KBM-7 (cell line): ENCODE data around the gene CCKAR.

Experiments
- DNase-seq: peaks from one replicate; pipeline ENCODE4 v3.0.0-alpha.2; 2015
- in situ Hi-C: fragments of 300-500 bp; cut with MboI; formaldehyde crosslinking; loops from 2 replicates; pipeline ENCODE4 v1.14.3; 2020; ENCODE audit warnings: low sequenced_read_pairs, low pct_unique_long_range_greater_than_20kb, mixed read lengths

The CCKAR gene

DNA sequence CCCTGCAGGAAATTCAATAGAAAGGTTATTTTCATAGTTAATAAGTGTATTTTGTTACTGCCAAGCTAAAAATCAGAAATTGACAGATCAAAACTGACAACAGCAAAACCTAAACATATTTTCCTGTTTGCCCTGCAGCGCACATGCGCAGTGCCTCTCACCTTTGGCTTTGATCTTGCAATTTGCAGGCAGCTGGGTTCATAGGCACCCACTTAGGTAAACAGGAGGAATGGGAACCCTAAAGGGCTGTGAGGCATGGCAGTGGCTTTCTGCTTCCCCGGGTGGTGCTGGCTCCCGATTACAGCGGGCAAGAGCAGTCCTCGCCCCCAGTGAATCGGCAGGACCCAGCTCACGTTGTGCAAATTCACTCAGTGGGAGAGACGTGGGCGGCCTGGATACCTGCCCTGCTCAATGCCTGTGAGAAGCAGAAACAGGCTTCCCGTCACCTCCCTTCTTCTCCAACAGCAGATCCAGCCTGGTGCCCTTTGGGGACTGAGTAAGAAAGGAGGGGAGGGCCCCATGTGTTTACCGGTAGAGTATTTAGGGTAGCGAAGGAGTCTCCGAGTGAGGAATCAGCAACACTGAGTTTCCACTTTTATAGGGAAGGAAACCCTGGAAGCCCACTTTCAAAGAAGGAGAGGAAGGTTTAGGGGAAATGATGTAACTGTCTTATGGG is 25.7 kb downstream of the CCKAR start:
- in situ Hi-C loops, result loop anchor here (25.0 kb wide), 1 partner anchor 573 kb away; no protein-coding TSS in a partner anchor
- no peak for DNase-seq

DNA sequence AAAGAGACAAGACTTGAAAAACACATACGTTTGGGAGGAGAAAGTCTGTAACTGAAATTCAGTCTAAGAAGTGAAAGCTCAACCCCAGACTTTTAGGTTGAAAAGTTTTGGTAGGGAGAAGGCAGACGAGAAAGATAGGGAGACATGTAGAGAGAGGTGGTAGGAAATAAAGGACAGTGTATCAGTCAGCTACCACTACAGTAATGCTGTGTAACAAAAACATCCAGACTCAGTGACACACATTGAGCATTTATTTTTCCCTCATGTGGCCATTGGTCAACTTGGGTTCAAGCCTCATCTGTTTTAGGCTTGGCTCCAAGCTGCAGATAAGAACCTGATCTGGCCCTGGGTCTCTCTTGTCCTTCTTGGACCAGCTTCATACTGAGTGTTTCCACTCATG is 26.9 kb downstream of the CCKAR start:
- no peak for DNase-seq
- in situ Hi-C loops, result loop anchor here (25.0 kb wide), 1 partner anchor 574 kb away; no protein-coding TSS in a partner anchor

DNA sequence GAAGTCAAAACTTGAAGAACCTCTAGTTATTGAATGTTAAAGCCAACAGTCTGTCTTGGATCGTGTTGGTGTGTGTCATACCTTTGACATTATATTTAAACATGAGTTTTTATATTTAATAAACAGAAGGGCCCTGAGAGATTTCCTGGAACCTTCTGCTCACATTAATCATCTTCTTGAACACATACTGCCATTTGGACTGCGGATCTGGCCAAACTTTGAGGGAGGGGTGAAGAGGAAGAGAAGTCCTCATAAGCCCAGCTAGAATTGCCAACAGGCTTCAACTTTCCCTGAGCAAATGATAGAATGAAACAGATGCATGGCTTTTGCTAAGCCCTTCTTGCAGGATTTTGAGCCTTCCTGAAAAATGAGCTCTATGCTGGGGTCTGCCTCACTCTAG is 27.4 kb downstream of the CCKAR start:
- in situ Hi-C loops, result loop anchor here (25.0 kb wide), 1 partner anchor 574 kb away; no protein-coding TSS in a partner anchor
- DNase-seq, result no peak

DNA sequence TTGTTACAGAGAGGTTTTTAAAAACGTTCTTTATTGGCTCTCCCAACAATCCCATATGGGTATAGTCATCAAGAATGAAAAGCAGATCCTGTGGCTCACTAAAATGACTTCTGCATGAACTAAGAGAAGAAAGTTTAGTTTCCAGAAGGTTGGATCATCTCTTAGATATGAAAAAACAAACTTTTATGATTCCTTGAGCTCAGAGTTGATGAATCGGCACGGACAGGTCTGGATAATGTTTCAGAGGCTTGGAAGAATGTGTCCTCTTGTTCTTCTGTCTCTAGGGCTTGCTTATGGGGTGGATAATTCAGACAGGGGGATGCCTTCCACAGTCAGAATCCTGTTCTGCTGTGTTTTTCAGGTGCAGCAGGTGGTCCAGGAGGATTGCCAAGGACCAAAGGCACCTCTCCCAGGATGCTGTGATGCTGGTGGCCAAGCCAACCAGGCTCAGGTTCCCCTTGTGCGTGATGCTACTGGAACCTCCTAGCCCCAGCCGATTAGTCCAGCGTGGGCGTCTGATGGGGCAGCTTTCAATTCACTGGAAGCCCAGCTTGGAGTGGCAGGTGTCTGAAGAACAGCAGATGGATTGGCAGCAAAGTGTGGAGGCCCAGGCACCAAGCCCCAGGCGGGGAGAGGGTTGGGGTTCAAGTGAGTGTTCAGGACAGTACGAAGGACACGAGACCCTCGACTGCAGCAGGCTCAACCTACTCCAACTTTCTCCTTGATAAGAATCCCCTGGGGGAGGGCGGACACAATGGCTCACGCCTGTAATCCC is 30.3 kb downstream of the CCKAR start:
- in situ Hi-C loops, result loop anchor here (25.0 kb wide), 1 partner anchor 577 kb away; no protein-coding TSS in a partner anchor
- DNase-seq, result no peak

DNA sequence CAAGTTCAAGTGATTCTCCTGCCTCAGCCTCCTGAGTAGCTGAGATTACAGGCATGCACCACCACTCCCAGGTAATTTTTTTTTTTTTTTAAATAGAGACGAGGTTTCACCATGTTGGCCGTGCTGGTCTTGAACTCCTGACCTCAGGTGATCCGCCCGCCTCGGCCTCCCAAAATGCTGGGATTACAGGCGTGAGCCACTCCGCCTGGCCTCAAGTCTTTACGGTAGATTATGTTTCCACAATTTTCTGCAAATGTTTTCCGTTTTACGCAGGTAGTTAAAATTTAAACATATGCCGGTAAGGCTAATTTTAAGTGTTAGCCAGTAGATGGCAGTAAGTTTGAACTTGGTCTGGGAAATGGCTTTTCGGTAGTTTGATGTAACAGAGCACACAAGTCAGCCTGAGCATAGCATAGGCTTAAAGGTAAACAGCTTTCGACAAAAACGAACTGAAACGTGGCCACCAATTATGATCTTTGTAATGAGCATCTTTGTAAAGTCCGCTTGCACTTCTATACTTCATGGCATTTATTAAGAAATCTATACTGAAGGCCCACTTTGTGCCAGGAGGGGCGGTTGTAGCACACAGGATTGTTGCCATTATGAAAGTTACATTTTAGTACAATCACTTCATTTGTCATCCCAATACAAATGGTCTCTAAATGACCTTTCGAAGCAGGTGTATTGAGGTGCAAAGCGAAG is 31.1 kb downstream of the CCKAR start:
- DNase-seq, result peak; percentile 46
- in situ Hi-C loops, result loop anchor here (25.0 kb wide), 1 partner anchor 578 kb away; no protein-coding TSS in a partner anchor

DNA sequence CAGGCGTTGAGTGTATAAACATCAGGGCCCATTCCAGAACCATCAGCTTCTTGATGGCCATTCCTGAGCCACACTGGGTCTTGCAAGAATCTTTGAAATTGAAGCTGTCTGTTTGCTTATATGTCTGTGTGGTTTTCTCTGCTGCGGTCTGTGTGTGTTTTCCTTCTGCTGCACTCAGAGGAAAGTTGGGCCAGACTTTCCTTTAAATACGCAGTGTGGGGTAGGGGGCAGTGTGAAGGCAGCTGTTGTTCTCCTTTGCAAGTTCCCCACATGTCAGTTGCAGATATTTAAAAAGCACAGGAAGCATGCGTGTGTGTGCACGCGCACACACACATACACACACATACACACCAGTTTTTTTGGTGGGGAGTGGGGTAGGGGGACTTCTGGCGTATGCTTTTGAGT is 32.1 kb downstream of the CCKAR start:
- peak; percentile 15 for DNase-seq
- in situ Hi-C loops, result loop anchor here (25.0 kb wide), 1 partner anchor 579 kb away; no protein-coding TSS in a partner anchor

DNA sequence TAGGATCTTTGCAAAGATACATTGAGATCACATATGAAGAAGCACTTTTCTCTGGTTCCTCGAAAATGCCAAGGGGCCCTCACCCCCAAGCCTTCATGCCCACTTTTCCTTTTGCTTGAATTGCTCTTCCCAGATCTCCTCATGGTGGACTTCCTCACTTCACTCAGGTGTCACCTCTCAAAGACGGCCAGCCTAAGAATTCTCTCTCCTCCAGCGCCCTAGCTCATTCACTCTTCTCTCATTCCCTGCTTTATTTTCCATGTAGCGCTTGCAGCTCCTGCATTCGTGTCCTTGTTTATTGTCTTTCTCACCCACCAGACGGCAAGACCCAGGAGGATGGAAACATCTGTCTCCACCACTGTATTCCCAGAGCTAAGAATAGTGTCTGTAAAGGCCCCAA is 32.9 kb downstream of the CCKAR start:
- no peak for DNase-seq
- in situ Hi-C loops, result loop anchor here (25.0 kb wide), 1 partner anchor 580 kb away; no protein-coding TSS in a partner anchor

DNA sequence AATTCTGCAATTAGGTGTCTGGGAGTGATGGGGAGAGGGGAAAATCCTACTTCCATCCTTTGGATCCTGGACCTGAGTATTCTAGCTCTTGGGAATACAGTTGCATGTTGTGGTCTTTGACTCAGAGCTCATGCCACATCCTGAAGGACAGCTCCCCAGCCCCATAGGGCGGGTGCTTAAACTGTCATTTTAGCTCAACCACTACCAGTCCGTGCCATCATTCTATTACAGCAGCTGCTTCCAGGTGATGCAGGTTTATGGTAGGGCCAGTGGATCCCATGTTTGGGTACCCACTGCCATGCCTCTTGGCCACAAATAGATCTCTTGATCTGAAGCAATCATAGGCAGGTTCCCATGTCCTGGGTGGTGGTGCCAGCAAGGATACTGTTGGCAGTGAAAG is 34.7 kb downstream of the CCKAR start:
- no peak for DNase-seq
- in situ Hi-C loops, result loop anchor here (25.0 kb wide), 1 partner anchor 582 kb away; no protein-coding TSS in a partner anchor

DNA sequence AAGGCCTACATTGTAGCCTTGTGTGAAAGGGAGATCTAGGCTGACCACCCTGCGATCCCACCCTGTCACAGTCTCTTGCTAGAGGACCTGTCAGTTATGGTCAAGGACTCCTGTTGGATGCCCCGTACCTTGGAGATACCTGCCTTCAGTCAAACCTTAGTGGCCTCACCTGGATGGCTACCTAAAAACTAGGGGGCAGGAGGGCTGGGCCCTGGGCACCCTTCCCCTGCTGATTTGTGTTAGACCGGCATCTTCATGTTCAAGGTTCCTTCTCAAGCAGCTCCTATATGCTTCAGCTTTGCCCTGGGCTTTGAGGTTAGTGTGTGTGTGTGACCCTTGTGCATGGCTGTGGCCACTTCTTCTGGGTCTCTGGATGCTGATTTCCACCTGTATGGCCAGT is 35.3 kb downstream of the CCKAR start:
- in situ Hi-C loops, result loop anchor here (25.0 kb wide), 1 partner anchor 582 kb away; no protein-coding TSS in a partner anchor

DNA sequence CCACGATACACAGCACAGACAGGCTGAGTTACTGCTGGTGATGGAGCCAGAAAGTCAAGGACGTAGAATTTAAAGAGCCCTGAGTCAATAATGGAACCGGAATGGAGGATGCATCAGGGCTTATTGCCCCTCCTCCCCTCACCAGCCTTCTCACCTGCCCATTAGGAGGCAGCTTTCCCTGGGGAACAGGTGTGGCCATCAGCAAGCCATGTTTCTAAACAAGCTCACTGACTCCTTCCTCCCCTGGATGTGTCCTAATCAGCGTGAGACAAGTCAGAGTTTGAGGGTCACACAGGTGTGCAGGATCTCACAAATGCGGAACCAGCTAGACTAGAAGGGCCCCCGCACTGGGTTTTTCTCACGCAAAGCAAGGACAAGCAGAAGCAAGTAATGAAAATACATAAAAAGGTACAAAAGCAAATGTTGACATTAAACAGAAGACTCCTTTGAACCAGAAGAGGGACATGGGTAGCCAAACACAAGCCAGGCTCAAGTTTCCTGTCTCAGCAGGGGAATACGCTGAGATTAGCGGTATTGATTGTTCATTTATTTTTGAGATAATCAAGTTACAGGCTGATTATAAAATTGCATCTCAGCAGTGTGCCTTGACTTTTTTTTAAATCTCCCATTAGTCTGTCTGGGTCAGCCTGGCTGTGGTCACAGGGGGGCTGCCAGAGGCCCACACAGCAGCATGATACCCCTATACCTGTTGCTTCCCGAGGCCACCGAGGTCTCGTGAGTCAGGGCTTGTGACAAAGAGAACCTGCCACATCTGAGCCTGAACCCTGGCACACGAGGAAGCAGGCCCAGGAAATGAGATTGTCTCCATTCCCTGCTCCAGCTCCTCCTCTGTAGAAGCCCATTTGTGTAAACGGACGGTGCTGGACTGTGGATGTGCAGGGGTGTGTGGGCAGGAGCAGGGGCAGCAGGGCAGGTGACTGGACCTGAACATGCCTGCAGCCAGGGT is 37.4 kb downstream of the CCKAR start:
- no peak for DNase-seq
- in situ Hi-C loops, result loop anchor here (25.0 kb wide), 1 partner anchor 584 kb away; no protein-coding TSS in a partner anchor

More for the DNA sequence above, 35.3 kb downstream of the CCKAR start:
- DNase-seq, result no peak

DNA sequence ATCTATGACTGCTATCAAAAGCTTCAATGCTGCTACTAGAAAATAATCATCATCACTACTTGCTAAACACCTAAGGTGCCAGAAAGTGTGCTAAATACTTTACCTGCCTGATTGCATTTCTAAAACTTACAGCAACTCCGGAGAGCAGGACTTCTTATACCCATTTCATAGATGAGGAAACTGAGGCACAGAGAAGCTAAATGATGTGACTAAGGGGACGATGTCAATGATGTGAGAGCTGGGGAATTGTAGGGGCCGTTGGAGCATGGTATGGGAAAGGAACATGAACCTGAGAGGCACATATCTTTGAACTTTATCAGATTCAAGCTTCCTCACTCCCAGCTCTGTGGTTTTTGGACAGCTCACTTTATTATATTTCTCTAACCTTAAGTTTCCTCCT is 38.7 kb downstream of the CCKAR start:
- no peak for DNase-seq
- in situ Hi-C loops, result loop anchor here (25.0 kb wide), 1 partner anchor 586 kb away; no protein-coding TSS in a partner anchor

DNA sequence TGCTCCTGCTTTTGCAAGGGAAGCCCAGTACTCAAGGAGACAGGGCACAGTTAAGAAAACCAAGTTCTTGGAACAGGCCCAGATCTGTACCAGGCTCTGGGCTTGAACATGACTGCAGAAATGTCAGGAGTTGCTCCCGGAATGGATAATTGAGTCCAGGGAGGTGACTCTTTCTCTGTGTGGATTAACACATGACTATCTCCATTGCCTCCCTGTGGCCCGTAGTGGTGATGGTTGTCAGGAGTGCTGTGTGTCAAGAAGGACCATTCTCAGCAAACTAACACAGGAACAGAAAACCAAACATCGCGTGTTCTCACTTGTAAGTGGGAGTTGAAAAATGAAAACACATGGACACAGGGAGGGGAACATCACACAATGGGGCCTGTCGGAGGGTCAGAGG is 39.9 kb downstream of the CCKAR start:
- in situ Hi-C loops, result loop anchor here (25.0 kb wide), 1 partner anchor 587 kb away; no protein-coding TSS in a partner anchor
- no peak for DNase-seq

DNA sequence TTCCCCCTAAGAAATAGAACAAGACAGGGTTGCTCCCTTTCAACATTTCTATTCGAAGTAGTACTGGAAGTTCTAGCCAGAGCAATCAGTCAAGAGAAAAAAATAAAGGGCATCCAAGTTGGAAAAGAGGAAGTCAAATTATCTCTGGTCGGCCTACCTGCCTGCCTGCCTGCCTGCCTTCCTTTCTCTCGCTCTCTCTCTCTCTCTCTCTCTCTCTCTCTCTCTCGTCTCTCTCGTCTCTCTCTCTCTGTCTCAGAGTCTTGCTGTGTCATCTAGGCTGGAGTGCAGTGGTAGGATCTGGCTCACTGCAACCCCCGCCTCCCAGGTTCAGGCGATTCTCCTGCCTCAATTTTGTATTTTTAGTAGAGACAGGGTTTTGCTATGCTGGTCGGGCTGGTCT is 42.9 kb downstream of the CCKAR start:
- DNase-seq, result peak; percentile 13
- in situ Hi-C loops, result no loop called here

DNA sequence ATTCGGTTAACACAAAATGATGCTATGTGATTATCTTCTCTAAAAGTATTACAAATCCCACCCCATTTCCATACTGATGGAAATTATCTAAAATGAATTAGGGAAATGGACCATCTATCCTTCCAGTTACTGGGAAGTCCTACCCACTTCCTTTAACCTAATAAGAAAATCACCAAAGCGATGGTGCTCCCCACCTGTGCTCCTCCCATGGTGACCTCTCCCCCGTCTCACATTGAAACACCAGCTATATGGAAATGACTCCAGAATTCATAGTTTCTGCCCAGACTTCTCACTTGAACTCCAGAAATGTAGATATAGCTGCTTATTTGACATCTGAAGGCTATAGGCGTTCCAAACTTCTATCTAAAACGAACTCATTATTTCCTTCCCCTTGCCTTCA is 48.5 kb downstream of the CCKAR start:
- in situ Hi-C loops, result no loop called here
- DNase-seq, result no peak

DNA sequence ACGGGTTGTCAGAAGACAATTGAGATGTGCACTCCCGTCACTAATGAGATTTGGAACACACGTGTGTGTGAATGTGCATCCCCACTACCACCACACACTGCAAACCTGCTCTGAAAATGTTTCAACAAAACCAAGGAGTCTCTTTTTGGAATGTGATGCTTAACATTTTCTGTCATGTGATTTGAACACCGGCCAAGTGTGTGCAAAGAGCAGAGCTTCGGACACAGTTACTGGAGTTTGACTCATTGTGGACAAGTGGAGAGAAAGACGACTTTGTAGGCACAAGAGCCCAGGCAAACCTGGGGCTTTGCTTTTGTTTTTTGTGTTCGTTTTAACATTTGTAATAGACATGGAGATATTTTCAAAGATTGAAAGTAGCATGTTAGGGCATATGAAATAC is 49.2 kb downstream of the CCKAR start:
- no peak for DNase-seq
- in situ Hi-C loops, result no loop called here

DNA sequence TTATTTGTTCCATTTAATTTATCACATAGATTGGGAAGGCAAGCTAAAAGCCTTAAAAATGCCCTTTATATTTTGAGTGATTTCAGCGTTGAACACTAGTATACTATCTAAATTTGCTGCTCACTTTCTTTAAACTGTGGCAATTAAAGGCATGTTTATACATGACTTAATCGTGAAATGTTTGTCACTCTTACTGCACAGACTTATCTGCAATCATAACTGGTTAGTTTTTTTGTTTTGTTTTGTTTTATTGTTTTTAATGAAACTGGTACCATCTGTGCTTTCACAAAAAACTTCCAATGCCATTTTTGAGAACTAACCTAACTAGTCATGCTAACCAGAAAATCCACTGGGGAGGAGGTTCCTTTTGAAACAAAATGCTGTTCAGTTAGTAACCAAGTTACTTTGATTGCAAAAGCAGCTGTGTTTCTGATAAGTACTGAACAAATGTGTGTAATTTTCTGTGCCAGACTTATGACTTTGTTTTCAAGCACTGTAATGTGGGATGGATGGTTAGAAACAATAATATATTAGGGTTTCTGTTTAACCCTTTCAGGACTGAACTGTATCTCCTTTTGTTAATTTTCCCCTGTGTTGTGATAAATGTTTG is 56.1 kb downstream of the CCKAR start:
- in situ Hi-C loops, result no loop called here
- no peak for DNase-seq

DNA sequence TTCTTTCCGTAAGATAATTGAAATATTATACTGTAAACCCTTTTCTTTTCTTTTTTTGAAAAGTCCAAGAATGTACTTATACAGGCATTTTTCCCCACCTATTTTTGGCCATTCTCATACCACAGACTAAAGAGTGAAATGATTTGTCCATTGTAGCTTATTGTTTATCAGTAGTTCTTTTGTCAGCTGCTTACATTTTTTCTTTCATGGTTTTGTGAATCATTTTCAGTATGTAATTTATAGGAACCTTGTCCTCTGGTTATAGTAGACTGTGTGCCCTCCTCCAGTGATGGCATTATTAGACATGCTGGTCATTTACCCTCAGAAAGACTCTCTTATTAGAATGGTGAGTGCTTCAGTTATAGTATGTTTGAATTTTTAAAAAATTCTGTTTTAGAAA is 56.7 kb downstream of the CCKAR start:
- DNase-seq, result no peak

DNA sequence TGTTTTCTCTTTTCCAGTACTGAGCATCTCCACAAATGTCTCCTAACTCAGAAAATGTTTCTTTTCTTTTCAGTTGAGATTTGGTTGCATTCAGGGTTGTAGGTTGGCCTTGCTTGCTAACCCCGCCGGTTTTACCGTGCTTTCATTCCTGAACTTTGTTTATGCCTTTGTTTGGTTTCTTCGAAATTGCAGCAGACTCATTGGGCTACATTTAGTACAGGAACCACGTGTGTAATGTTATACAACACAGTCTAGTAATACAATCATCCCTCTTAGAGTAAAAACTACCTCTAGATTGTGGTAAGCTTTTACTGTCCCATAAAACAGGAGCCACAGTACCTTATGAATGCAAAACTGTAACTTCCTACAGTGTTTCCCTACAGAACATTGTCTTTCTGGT is 57.9 kb downstream of the CCKAR start:
- in situ Hi-C loops, result no loop called here

More for the DNA sequence above, 56.7 kb downstream of the CCKAR start:
- in situ Hi-C loops, result no loop called here

More for the DNA sequence above, 57.9 kb downstream of the CCKAR start:
- no peak for DNase-seq
